Fibroblast of villous mesenchyme (primary cell): ENCODE data around the gene TATDN3. TPM values are rescaled to one million over a fixed set of nuclear protein-coding genes. Genes with fewer than 3 reads are reported as not detected.
"Not testable (repeated sequence)": the region's sequence is repeated elsewhere in the genome, so short reads cannot be mapped to it uniquely, and the experiment has no call there.

ENCODE experiments used
- DNase-seq: peaks from one replicate; pipeline ENCODE4 v3.0.0-alpha.2; 2010; ENCODE audit warnings: low read depth
- H3K4me3 ChIP-seq: 2 replicates; pipeline ENCODE4 v1.5.1; 2011; ENCODE audit warnings: low read depth, mild to moderate bottlenecking, low read length
- total RNA-seq: library from RNA; depleted of rRNA; stranded (reverse); fragments of >200 nt; gene quantifications from 2 replicates; pipeline ENCODE4 v1.2.3, GENCODE V29; 2012
- TF ChIP-seq, protein P1 (sequence below): IDR thresholded peaks from 2 replicates; pipeline ENCODE4 v1.5.1; 2012; ENCODE audit warnings: low read depth, mild to moderate bottlenecking, low read length; ENCODE audit not compliant: insufficient read depth

TATDN3 gene
- total RNA-seq, 1 donor, result 15.5 TPM

- TF ChIP-seq, protein P1, sequence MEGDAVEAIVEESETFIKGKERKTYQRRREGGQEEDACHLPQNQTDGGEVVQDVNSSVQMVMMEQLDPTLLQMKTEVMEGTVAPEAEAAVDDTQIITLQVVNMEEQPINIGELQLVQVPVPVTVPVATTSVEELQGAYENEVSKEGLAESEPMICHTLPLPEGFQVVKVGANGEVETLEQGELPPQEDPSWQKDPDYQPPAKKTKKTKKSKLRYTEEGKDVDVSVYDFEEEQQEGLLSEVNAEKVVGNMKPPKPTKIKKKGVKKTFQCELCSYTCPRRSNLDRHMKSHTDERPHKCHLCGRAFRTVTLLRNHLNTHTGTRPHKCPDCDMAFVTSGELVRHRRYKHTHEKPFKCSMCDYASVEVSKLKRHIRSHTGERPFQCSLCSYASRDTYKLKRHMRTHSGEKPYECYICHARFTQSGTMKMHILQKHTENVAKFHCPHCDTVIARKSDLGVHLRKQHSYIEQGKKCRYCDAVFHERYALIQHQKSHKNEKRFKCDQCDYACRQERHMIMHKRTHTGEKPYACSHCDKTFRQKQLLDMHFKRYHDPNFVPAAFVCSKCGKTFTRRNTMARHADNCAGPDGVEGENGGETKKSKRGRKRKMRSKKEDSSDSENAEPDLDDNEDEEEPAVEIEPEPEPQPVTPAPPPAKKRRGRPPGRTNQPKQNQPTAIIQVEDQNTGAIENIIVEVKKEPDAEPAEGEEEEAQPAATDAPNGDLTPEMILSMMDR, result no peak
- DNase-seq, result no peak
- no peak overlapping the region for H3K4me3 ChIP-seq
Observed at GRCh38 chr1:212775241-212775640, 16.5 kb upstream of the TATDN3 start.

- no peak overlapping the region for H3K4me3 ChIP-seq
- DNase-seq, result no peak
- TF ChIP-seq, protein P1, result no peak
Observed at GRCh38 chr1:212777151-212777550, 14.5 kb upstream of the TATDN3 start.

- DNase-seq, H3K4me3 ChIP-seq: not testable (repeated sequence)
Observed at GRCh38 chr1:212779086-212779485, 12.6 kb upstream of the TATDN3 start.

DNA sequence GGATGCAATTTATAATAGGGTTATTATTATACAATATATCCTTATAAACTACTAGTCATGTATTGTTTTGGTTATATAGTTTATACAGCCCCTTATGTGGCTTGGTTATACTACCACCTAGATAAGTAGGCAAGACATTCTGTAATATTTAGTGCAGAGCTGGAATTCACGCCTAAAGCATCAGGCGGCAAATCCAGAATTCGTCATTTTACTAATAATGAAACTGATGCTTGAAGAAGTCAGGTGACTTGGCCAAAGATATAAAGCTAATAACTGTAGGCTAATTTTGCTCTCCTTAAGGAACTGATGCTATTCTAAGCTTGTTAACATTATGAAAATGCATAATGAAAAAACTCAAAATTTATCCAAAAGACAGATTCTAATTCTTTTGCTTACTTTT lies 10.9 kb upstream of the TATDN3 start:
- DNase-seq, result no peak
- H3K4me3 ChIP-seq, result no peak overlapping the region
- TF ChIP-seq, protein P1, result no peak

GRCh38 chr1:212781225-212781624 lies 10.5 kb upstream of the TATDN3 start:
- DNase-seq, result no peak
- TF ChIP-seq, protein P1, result no peak
- H3K4me3 ChIP-seq, result no peak overlapping the region

GRCh38 chr1:212782422-212783154 lies 9.1 kb upstream of the TATDN3 start:
- DNase-seq, result peak; percentile 44
- TF ChIP-seq, protein P1, result peak; percentile 55
- H3K4me3 ChIP-seq, result no peak overlapping the region

- no peak overlapping the region for H3K4me3 ChIP-seq
- TF ChIP-seq, protein P1, result no peak
- DNase-seq, result no peak
Observed at GRCh38 chr1:212783976-212784375, 7.7 kb upstream of the TATDN3 start.
